C4-2B (cell line): ENCODE data around the gene WNK1.

ENCODE experiments used
- H3K27ac ChIP-seq: fragments of 450-650 bp; 2 replicates; pipeline ENCODE4 v1.5.1; 2017
- CTCF ChIP-seq: fragments of 450-650 bp; conservative IDR thresholded peaks from 2 replicates; pipeline ENCODE4 v1.5.1; 2017; ENCODE audit warnings: mild to moderate bottlenecking
- ZFX ChIP-seq: fragments of 450-650 bp; IDR thresholded peaks from 2 replicates; pipeline ENCODE4 v1.6.1; 2017

The WNK1 gene

GRCh38 chr12:958588-959123, 206.3 kb downstream of the WNK1 start:
- TF ChIP-seq CTCF = no peak
- TF ChIP-seq ZFX = no peak
- no peak overlapping the region for H3K27ac ChIP-seq
